ENCODE results near the gene SNX11. TPM values are rescaled to one million over a fixed set of nuclear protein-coding genes. Genes with fewer than 3 reads are reported as not detected.
A peak's percentile ranks its signal among the peaks of the same experiment; 100 is the strongest.

Gene SNX11
- total RNA-seq, 1 experiment from 2014 or later = 26.8 TPM

DNA sequence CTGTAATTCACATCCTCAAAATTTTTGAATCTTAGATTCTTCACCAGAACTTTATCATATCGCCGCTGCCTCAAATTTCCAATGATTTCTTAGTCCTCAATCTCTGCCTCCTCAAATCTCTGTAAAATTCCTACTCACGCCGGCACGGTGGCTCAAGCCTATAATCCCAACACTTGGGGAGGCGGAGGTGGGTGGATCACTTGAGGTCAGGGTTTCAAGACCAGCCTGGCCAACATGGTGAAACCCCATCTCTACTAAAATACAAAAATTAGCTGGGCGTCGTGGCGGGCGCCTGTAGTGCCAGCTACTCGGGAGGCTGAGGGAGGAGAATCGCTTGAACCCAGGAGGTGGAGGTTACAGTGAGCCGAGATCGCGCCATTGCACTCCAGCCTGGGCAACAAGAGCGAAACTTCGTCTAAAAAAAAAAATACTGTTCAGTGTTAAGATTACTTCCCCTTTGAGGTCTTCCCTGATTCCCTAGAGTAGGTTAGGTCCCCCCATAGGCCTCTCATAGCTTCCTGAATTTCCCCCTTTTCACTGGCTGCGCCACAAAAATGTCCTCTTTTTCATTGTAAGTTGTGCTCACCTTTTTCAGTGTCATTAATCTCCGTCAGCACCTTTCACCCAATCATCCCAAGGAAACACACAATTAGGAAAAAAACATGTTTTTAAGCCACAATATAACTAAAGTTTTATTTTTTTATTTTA lies 5.4 kb upstream of the SNX11 start:
- peaks cover 6% of the 10 kb centered on the region; the same call in 1 of the 2 replicates for H4K20me1 ChIP-seq (ENCODE audit: insufficient read depth)
- H3K4me3 ChIP-seq (replicated peaks in 1 of 2; ENCODE audit: low read depth in 1 of 2, low read length in 2 of 2) = peak overlapping the region; percentile 93 to 94
- H3K9ac ChIP-seq (ENCODE audit: low read length) = no peak overlapping the region
- H3K27ac ChIP-seq (ENCODE audit: low read depth, low read length) = peak overlapping the region; percentile 95
- no peaks in the 10 kb centered on the region for H3K9me2 ChIP-seq (ENCODE audit: insufficient read depth)
- CTCF ChIA-PET = interaction anchor here (0.7 to 4.2 kb wide), 4 partner anchors 22 to 1050 kb away, joined by 3 to 23 read pairs (median 11); no protein-coding TSS in a partner anchor
- no peaks in the 10 kb centered on the region for H3K27me3 ChIP-seq (ENCODE audit: insufficient read depth, low read length)
- DNase-seq (ENCODE audit: low read depth, low spot score) = no peak
- intact Hi-C loops (cut with micrococcal nuclease) = no loop called here
- no TSS peak for BruUV-seq (replicated peaks)
- H2AFZ ChIP-seq (ENCODE audit: low read depth, low read length, poor library complexity, severe bottlenecking) = no peak overlapping the region
- peaks cover 0 to 4% of the 10 kb centered on the region in 2 experiments; a peak in 1 of 4 replicates for H3K36me3 ChIP-seq (ENCODE audit: control insufficient read depth in 1 of 2, insufficient read depth in 2 of 2, low read length in 2 of 2)
- POLR2A ChIA-PET = interaction anchor here (2.9 kb wide), 1 partner anchor 53 kb away, joined by 14 read pairs; the partner anchor contains the start of gene NFE2L1
- RAD21 ChIA-PET (ENCODE audit: low non-redundant PET in 1 of 2, low total read pairs in 2 of 2, uncharacterized antibody in 2 of 2, unreplicated experiment in 2 of 2) = no interaction called here
- peaks cover 40% of the 10 kb centered on the region for H3K79me2 ChIP-seq (ENCODE audit: insufficient read depth, low read length)
- TF ChIP-seq, protein P1, sequence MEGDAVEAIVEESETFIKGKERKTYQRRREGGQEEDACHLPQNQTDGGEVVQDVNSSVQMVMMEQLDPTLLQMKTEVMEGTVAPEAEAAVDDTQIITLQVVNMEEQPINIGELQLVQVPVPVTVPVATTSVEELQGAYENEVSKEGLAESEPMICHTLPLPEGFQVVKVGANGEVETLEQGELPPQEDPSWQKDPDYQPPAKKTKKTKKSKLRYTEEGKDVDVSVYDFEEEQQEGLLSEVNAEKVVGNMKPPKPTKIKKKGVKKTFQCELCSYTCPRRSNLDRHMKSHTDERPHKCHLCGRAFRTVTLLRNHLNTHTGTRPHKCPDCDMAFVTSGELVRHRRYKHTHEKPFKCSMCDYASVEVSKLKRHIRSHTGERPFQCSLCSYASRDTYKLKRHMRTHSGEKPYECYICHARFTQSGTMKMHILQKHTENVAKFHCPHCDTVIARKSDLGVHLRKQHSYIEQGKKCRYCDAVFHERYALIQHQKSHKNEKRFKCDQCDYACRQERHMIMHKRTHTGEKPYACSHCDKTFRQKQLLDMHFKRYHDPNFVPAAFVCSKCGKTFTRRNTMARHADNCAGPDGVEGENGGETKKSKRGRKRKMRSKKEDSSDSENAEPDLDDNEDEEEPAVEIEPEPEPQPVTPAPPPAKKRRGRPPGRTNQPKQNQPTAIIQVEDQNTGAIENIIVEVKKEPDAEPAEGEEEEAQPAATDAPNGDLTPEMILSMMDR (IDR thresholded peaks at IDR 0.05 in 2 of 3, conservative IDR thresholded peaks at IDR 0.05 in 1 of 3; ENCODE audit: borderline replicate concordance in 1 of 3, insufficient read depth in 1 of 3, low read depth in 2 of 3, low read length in 2 of 3) = no peak
- TF ChIP-seq, protein P2, sequence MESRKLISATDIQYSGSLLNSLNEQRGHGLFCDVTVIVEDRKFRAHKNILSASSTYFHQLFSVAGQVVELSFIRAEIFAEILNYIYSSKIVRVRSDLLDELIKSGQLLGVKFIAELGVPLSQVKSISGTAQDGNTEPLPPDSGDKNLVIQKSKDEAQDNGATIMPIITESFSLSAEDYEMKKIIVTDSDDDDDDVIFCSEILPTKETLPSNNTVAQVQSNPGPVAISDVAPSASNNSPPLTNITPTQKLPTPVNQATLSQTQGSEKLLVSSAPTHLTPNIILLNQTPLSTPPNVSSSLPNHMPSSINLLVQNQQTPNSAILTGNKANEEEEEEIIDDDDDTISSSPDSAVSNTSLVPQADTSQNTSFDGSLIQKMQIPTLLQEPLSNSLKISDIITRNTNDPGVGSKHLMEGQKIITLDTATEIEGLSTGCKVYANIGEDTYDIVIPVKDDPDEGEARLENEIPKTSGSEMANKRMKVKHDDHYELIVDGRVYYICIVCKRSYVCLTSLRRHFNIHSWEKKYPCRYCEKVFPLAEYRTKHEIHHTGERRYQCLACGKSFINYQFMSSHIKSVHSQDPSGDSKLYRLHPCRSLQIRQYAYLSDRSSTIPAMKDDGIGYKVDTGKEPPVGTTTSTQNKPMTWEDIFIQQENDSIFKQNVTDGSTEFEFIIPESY (IDR thresholded peaks at IDR 0.05; ENCODE audit: extremely low read depth, insufficient replicate concordance, low read length) = no peak
- TF ChIP-seq, protein P3, sequence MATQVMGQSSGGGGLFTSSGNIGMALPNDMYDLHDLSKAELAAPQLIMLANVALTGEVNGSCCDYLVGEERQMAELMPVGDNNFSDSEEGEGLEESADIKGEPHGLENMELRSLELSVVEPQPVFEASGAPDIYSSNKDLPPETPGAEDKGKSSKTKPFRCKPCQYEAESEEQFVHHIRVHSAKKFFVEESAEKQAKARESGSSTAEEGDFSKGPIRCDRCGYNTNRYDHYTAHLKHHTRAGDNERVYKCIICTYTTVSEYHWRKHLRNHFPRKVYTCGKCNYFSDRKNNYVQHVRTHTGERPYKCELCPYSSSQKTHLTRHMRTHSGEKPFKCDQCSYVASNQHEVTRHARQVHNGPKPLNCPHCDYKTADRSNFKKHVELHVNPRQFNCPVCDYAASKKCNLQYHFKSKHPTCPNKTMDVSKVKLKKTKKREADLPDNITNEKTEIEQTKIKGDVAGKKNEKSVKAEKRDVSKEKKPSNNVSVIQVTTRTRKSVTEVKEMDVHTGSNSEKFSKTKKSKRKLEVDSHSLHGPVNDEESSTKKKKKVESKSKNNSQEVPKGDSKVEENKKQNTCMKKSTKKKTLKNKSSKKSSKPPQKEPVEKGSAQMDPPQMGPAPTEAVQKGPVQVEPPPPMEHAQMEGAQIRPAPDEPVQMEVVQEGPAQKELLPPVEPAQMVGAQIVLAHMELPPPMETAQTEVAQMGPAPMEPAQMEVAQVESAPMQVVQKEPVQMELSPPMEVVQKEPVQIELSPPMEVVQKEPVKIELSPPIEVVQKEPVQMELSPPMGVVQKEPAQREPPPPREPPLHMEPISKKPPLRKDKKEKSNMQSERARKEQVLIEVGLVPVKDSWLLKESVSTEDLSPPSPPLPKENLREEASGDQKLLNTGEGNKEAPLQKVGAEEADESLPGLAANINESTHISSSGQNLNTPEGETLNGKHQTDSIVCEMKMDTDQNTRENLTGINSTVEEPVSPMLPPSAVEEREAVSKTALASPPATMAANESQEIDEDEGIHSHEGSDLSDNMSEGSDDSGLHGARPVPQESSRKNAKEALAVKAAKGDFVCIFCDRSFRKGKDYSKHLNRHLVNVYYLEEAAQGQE (IDR thresholded peaks at IDR 0.05; ENCODE audit: low read depth) = no peak
- no peak for TF ChIP-seq ELF1 (IDR thresholded peaks at IDR 0.05; ENCODE audit: borderline replicate concordance, low read depth)
- no peak for TF ChIP-seq EZH2phosphoT487 (IDR thresholded peaks at IDR 0.05; ENCODE audit: borderline replicate concordance)
- TF ChIP-seq RAD21 (IDR thresholded peaks at IDR 0.05; ENCODE audit: low read depth) = no peak
- TF ChIP-seq ZFX (IDR thresholded peaks at IDR 0.05) = no peak
- TF ChIP-seq POLR2A (IDR thresholded peaks at IDR 0.05; ENCODE audit: borderline replicate concordance, extremely low read depth, insufficient read depth, insufficient read length) = no peak
- no peak for TF ChIP-seq SRF (IDR thresholded peaks at IDR 0.05; ENCODE audit: low read depth)
- TF ChIP-seq YY1 (IDR thresholded peaks at IDR 0.05; ENCODE audit: extremely low read depth, insufficient replicate concordance, low read depth, low read length) = no peak
- no peak for TF ChIP-seq ZNF274 (IDR thresholded peaks at IDR 0.05; ENCODE audit: low read depth, low read length)
- TF ChIP-seq CEBPB (IDR thresholded peaks at IDR 0.05; ENCODE audit: low read depth) = no peak
- H3K9me3 ChIP-seq (ENCODE audit: control insufficient read depth in 1 of 2, insufficient read depth in 1 of 2, low read depth in 1 of 2, low read length in 2 of 2) = peaks cover 0 to 4% of the 10 kb centered on the region in 2 experiments; a peak in 1 of 4 replicates
- H3K4me2 ChIP-seq (ENCODE audit: low read length) = peak overlapping the region; percentile 79
- no peak for ATAC-seq
- H3K4me1 ChIP-seq (ENCODE audit: control insufficient read depth in 1 of 2, insufficient read depth in 2 of 2, low read length in 2 of 2) = peaks cover 9 to 27% of the 10 kb centered on the region in 2 experiments
